HepG2 (cell line): ENCODE measurements around the gene TOB2. TPM values are rescaled to one million over a fixed set of nuclear protein-coding genes. Genes with fewer than 3 reads are reported as not detected.
A peak's percentile ranks its signal among the peaks of the same experiment; 100 is the strongest.

Source experiments
- CREB1 ChIP-seq, 2 experiments: fragments of 450-650 bp in 1 of 2; IDR thresholded peaks; 2 replicates each; pipeline ENCODE4 v1.6.1; 2016 to 2017; ENCODE audit warnings: control low read depth in 1 of 2, mild to moderate bottlenecking in 1 of 2, missing compliant biosample characterization in 1 of 2, missing genetic modification characterization in 1 of 2
- EEA1 ChIP-seq: sonication (generic); formaldehyde crosslinking; IDR thresholded peaks from 2 replicates; pipeline ENCODE4 v1.5.1; 2020; ENCODE audit warnings: mild to moderate bottlenecking, missing genetic modification reagents, borderline replicate concordance
- ESRRA ChIP-seq: sonication (generic); formaldehyde crosslinking; IDR thresholded peaks from 2 replicates; pipeline ENCODE4 v1.5.1; 2020; ENCODE audit warnings: mild to moderate bottlenecking, low read depth, missing genetic modification reagents
- HCFC1 ChIP-seq: fragments of 150-350 bp; IDR thresholded peaks from 2 replicates; pipeline ENCODE4 v1.6.1; 2014; ENCODE audit warnings: low read depth, low read length
- HNF4G ChIP-seq, 2 experiments: sonication (generic) in 1 of 2; formaldehyde crosslinking in 1 of 2; IDR thresholded peaks; 2 replicates each; pipeline versions ENCODE4 v1.4.0 to v1.6.1; 2011 to 2020; ENCODE audit warnings: borderline replicate concordance in 2 of 2, low read depth in 2 of 2, mild to moderate bottlenecking in 2 of 2, low read length in 1 of 2, missing genetic modification reagents in 1 of 2, moderate library complexity in 1 of 2
- JDP2 ChIP-seq: sonication (generic); formaldehyde crosslinking; IDR thresholded peaks from 2 replicates; pipeline ENCODE4 v1.8.1; 2022; ENCODE audit warnings: missing genetic modification reagents, borderline replicate concordance
- KAT7 ChIP-seq: IDR thresholded peaks from 2 replicates; pipeline ENCODE4 v1.6.1; 2018; ENCODE audit warnings: borderline replicate concordance, missing compliant biosample characterization
- KDM4B ChIP-seq: sonication (generic); formaldehyde crosslinking; IDR thresholded peaks from 2 replicates; pipeline ENCODE4 v1.4.0; 2020; ENCODE audit warnings: missing genetic modification reagents
- MLXIP ChIP-seq: sonication (generic); formaldehyde crosslinking; IDR thresholded peaks from 2 replicates; pipeline ENCODE4 v1.9.0; 2021; ENCODE audit warnings: missing genetic modification reagents, borderline replicate concordance
- MXI1 ChIP-seq: IDR thresholded peaks from 3 replicates; pipeline ENCODE4 v1.6.1; 2012; ENCODE audit warnings: low read depth, low read length, inconsistent platforms, borderline replicate concordance
- POGZ ChIP-seq: sonication (generic); formaldehyde crosslinking; IDR thresholded peaks from 2 replicates; pipeline ENCODE4 v1.4.0; 2020; ENCODE audit warnings: mild to moderate bottlenecking, missing genetic modification reagents
- SMAD9 ChIP-seq: sonication (generic); formaldehyde crosslinking; IDR thresholded peaks from 2 replicates; pipeline ENCODE4 v1.5.1; 2020; ENCODE audit warnings: mild to moderate bottlenecking, missing genetic modification reagents
- STAT5B ChIP-seq: sonication (generic); formaldehyde crosslinking; IDR thresholded peaks from 2 replicates; pipeline ENCODE4 v1.4.0; 2020; ENCODE audit warnings: missing genetic modification reagents
- TAF1 ChIP-seq: sonication (generic); formaldehyde crosslinking; IDR thresholded peaks from 2 replicates; pipeline ENCODE4 v1.4.0; 2020; ENCODE audit warnings: missing genetic modification reagents
- TRIM22 ChIP-seq: fragments of 450-650 bp; IDR thresholded peaks from 2 replicates; pipeline ENCODE4 v1.6.1; 2017
- ZBED4 ChIP-seq: sonication (generic); formaldehyde crosslinking; IDR thresholded peaks from 2 replicates; pipeline ENCODE4 v1.4.0; 2020; ENCODE audit warnings: missing genetic modification reagents, borderline replicate concordance
- ZNF792 ChIP-seq: IDR thresholded peaks from 2 replicates; pipeline ENCODE4 v1.6.1; 2016
- ZSCAN25 ChIP-seq: sonication (generic); formaldehyde crosslinking; IDR thresholded peaks from 2 replicates; pipeline ENCODE4 v1.8.0; 2022; ENCODE audit warnings: mild to moderate bottlenecking, missing genetic modification reagents
- polyA plus RNA-seq, 8 experiments: library from polyadenylated mRNA; depleted of rRNA in 3 of 8; stranded (reverse) in 7 of 8; unstranded in 1 of 8; fragments of >200 nt; fragmentation: Illumina TruSeq in 4 of 8; extraction: Trizol in 4 of 8; gene quantifications; 2 replicates each; pipeline versions ENCODE4 v1.2.1 to v1.2.3, GENCODE V29; 2011 to 2016; ENCODE audit warnings: low read depth in 4 of 8, missing spikeins in 1 of 8, mixed read lengths in 1 of 8; ENCODE audit not compliant: insufficient read depth in 1 of 8
- total RNA-seq, 5 experiments: library from RNA; depleted of rRNA; stranded (reverse); fragments of >200 nt; fragmentation: Illumina TruSeq; extraction: Trizol; gene quantifications; 2 replicates each; pipeline ENCODE4 v1.2.3, GENCODE V29; 2016; ENCODE audit warnings: low read depth in 1 of 5

TOB2 gene
- total and polyA plus RNA-seq, 2 of the 13 experiments (the other 11 are each of a cell fraction or from before 2014, with no cell fraction given) = 12.2 to 13.7 TPM

GRCh38 chr22:41448189-41448808, 1.7 kb upstream of the TOB2 start (continued):
- TF ChIP-seq SMAD9 = no peak
- no peak for TF ChIP-seq TRIM22
- no peak for TF ChIP-seq MLXIP
- peak; percentile 60; the same call in 1 of the 2 replicates for TF ChIP-seq ZBED4
- TF ChIP-seq EEA1 = no peak
- TF ChIP-seq KAT7 (CRISPR knock-in tag) = no peak
- peak; percentile 86 for TF ChIP-seq HNF4G (IDR thresholded peaks at IDR 0.05; ENCODE audit: borderline replicate concordance, low read depth, low read length)
- TF ChIP-seq HNF4G (CRISPR knock-in tag; IDR thresholded peaks at IDR 0.05; ENCODE audit: borderline replicate concordance, low read depth) = peak; percentile 78; the same call in 1 of the 2 replicates
- peak; percentile 84 for TF ChIP-seq TAF1 (CRISPR knock-in tag)
- peak; percentile 93 for TF ChIP-seq CREB1 (IDR thresholded peaks at IDR 0.05)
- peak; percentile 95 for TF ChIP-seq CREB1 (CRISPR knock-in tag; IDR thresholded peaks at IDR 0.05)
- TF ChIP-seq KDM4B (CRISPR knock-in tag) = 0 out of 2 replicates have a peak, but pooled peaks have one; percentile 22
- peak; percentile 58; the same call in 1 of the 2 replicates for TF ChIP-seq ESRRA
- no peak for TF ChIP-seq JDP2 (CRISPR knock-in tag)
- TF ChIP-seq MXI1 = peak; percentile 75; the same call in 1 of the 3 replicates
- TF ChIP-seq ZSCAN25 (CRISPR knock-in tag) = peak; percentile 60; the same call in 1 of the 2 replicates
- peak; percentile 58; the same call in 1 of the 2 replicates for TF ChIP-seq POGZ (CRISPR knock-in tag)
- TF ChIP-seq ZNF792 = peak; percentile 84
- no peak for TF ChIP-seq STAT5B
- TF ChIP-seq HCFC1 = peak; percentile 86
